Activated CD8-positive, alpha-beta T cell treated with anti-CD3 and anti-CD28 coated beads for 36 hours (primary cell): ENCODE data around the gene SOX13. TPM values are rescaled to one million over a fixed set of nuclear protein-coding genes. Genes with fewer than 3 reads are reported as not detected.
A peak's percentile ranks its signal among the peaks of the same experiment; 100 is the strongest.

Source experiments
- ATAC-seq: fragments of 200-7000 bp; cut with Tn5 transposase; one replicate; pipeline ENCODE4 v1.10.0; 2021; ENCODE audit warnings: mild to moderate bottlenecking, moderate library complexity
- CTCF ChIA-PET: fragments of 350-600 bp; sonication (Branson Sonifier 250); formaldehyde crosslinking; loops from one replicate; lab custom pipeline; 2021; ENCODE audit warnings: antibody characterized with exemption; lab: Charles Lee
- POLR2A ChIA-PET: fragments of 350-600 bp; sonication (Branson Sonifier 250); formaldehyde crosslinking; loops from one replicate; lab custom pipeline; 2021; ENCODE audit warnings: antibody characterized with exemption; lab: Charles Lee
- DNase-seq: peaks from one replicate; pipeline ENCODE4 v3.0.0-alpha.2; 2020
- H3K27ac Mint-ChIP-seq: one replicate; pipeline ENCODE4 v1.8.0; 2021; ENCODE audit warnings: mild to moderate bottlenecking, mixed read lengths
- H3K27me3 Mint-ChIP-seq: one replicate; pipeline ENCODE4 v1.8.0; 2021; ENCODE audit warnings: mixed read lengths
- H3K36me3 Mint-ChIP-seq: one replicate; pipeline ENCODE4 v1.8.0; 2021; ENCODE audit warnings: low read depth, mixed read lengths
- H3K4me1 Mint-ChIP-seq: one replicate; pipeline ENCODE4 v1.8.0; 2021; ENCODE audit warnings: low read depth, mixed read lengths
- H3K4me3 Mint-ChIP-seq: one replicate; pipeline ENCODE4 v1.8.0; 2021; ENCODE audit warnings: mild to moderate bottlenecking, moderate library complexity, mixed read lengths
- H3K9me3 Mint-ChIP-seq: one replicate; pipeline ENCODE4 v1.8.0; 2021; ENCODE audit warnings: mixed read lengths
- intact Hi-C: fragments of 100-400 bp; cut with micrococcal nuclease; formaldehyde crosslinking; loops from one replicate; pipeline ENCODE4 v1.10.0; 2022
- total RNA-seq, 2 experiments: library from RNA; stranded (reverse); gene quantifications; one replicate each; pipeline ENCODE4 v1.2.3, GENCODE V29; 2021
- TF ChIP-seq, protein P1 (sequence below): fragments of 200-600 bp; IDR thresholded peaks from one replicate; pipeline ENCODE4 v1.8.0; 2022; ENCODE audit warnings: antibody characterized with exemption, mild to moderate bottlenecking

The SOX13 gene
- total RNA-seq, 2 experiments from 2014 or later = 1.6 to 1.7 TPM

DNA sequence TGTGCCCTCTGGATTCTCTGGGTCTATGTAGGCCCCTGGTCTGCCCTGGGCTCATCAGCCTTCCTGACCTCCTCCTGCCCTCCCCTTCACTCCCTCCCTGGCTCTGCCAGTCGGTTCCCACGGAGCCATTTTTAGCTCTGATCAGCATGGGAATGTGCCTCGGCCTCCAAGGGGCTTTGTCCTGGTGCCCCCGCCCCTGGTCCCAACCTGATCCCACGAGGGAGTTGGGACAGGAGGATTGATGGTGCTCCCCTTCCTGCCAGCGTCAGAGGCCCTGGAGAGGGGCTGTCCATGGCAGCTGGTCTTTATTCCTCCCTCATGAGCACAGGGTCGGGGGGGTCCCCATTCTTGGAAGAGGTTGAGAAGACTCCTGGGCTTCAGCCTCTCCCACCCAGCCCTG, 54.0 kb downstream of the SOX13 start:
- intact Hi-C loops = no loop called here
- TF ChIP-seq, protein P1, sequence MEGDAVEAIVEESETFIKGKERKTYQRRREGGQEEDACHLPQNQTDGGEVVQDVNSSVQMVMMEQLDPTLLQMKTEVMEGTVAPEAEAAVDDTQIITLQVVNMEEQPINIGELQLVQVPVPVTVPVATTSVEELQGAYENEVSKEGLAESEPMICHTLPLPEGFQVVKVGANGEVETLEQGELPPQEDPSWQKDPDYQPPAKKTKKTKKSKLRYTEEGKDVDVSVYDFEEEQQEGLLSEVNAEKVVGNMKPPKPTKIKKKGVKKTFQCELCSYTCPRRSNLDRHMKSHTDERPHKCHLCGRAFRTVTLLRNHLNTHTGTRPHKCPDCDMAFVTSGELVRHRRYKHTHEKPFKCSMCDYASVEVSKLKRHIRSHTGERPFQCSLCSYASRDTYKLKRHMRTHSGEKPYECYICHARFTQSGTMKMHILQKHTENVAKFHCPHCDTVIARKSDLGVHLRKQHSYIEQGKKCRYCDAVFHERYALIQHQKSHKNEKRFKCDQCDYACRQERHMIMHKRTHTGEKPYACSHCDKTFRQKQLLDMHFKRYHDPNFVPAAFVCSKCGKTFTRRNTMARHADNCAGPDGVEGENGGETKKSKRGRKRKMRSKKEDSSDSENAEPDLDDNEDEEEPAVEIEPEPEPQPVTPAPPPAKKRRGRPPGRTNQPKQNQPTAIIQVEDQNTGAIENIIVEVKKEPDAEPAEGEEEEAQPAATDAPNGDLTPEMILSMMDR = no peak
- H3K4me3 Mint-ChIP-seq = no peak overlapping the region

DNA sequence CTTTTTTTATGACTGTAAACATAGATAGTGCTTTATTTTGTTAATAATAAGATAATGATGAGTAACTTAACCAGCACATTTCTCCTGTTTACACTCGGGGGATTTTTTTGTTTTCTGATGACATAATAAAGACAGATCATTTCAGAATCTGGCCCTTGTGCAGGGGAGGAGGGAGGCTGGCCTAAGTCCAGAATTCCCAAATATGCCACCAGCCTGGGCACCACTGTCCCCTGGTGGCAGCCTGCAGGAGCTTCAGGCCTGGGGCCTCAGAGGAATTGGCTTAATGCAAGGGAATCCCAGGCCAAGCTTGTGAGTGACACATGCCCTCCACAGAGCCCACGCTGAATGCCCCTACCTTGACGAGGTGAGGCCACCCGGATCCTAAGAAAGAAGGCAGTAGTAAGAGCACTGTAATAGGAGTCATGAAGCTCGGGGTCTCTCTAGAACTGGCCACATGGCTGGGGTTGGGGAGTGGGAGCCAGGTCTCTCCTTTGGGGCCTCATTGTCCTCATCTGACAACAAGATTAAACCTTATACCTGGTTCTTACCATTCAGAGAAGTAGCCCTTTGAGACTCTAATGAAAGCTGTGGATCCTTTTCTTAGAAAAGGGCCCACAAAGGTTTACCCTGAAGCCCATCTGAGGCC, 54.8 kb downstream of the SOX13 start:
- H3K27ac Mint-ChIP-seq = no peak overlapping the region
- intact Hi-C loops = no loop called here
- H3K9me3 Mint-ChIP-seq = no peaks in the 10 kb centered on the region
- no peaks in the 10 kb centered on the region for H3K36me3 Mint-ChIP-seq
- no peaks in the 10 kb centered on the region for H3K27me3 Mint-ChIP-seq
- DNase-seq (peak; percentile 35), ATAC-seq (no peak)
- TF ChIP-seq, protein P1 = peak; percentile 53
- H3K4me3 Mint-ChIP-seq = no peak overlapping the region
- ChIA-PET CTCF (interaction anchor here (0.9 to 5.5 kb wide), 15 partner anchors 12 to 303 kb away, joined by 3 to 67 read pairs (median 7); no protein-coding TSS in a partner anchor), POLR2A (no interaction called here)
- H3K4me1 Mint-ChIP-seq = peaks cover 5% of the 10 kb centered on the region

More for the DNA sequence above, 54.0 kb downstream of the SOX13 start:
- peaks cover 5% of the 10 kb centered on the region for H3K4me1 Mint-ChIP-seq
- ChIA-PET CTCF (interaction anchor here (0.6 to 5.5 kb wide), 5 partner anchors 18 to 1136 kb away, joined by 4 to 67 read pairs (median 26); no protein-coding TSS in a partner anchor), POLR2A (no interaction called here)
- ATAC-seq (no peak), DNase-seq (no peak)
- no peaks in the 10 kb centered on the region for H3K36me3 Mint-ChIP-seq
- H3K27me3 Mint-ChIP-seq = no peaks in the 10 kb centered on the region
- H3K27ac Mint-ChIP-seq = no peak overlapping the region
- H3K9me3 Mint-ChIP-seq = no peaks in the 10 kb centered on the region

DNA sequence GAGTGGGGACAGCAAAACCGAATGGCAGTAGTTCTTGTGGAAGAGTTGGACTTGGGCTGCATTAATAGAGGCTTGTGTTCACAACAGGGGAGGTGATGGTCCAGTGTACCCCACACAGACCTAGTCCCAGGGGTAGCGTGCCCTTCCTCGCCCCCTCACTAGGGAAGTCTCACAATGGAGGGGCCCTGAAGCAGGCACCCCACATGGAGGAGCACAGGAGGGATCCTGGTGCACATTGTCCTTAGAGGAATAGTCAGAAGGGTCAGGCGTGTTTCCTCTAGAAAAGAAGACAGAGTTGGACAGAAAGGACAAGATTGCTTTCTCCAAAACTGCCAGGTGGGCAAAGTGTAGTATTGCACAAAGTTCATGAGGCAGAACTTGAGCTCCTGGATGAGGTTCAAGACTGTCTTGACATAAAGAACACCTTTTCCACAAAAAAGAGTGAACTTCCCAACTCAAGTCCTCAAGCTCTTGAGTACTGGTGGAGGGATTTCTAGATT, 55.6 kb downstream of the SOX13 start:
- intact Hi-C loops = no loop called here
- no peak overlapping the region for H3K4me3 Mint-ChIP-seq
- TF ChIP-seq, protein P1 = no peak
- CTCF ChIA-PET = interaction anchor here (0.6 to 5.5 kb wide), 41 partner anchors 8 to 861 kb away, joined by 3 to 67 read pairs (median 4); partner anchors contain the start of gene ETNK2
- H3K27me3 Mint-ChIP-seq = no peaks in the 10 kb centered on the region
- H3K36me3 Mint-ChIP-seq = no peaks in the 10 kb centered on the region
- H3K27ac Mint-ChIP-seq = no peak overlapping the region
- peak; percentile 40 for ATAC-seq
- POLR2A ChIA-PET = interaction anchor here (1.3 to 1.4 kb wide), 2 partner anchors 39 to 268 kb away, joined by 3 to 4 read pairs; no protein-coding TSS in a partner anchor
- no peaks in the 10 kb centered on the region for H3K9me3 Mint-ChIP-seq
- no peak for DNase-seq
- H3K4me1 Mint-ChIP-seq = peaks cover 5% of the 10 kb centered on the region

DNA sequence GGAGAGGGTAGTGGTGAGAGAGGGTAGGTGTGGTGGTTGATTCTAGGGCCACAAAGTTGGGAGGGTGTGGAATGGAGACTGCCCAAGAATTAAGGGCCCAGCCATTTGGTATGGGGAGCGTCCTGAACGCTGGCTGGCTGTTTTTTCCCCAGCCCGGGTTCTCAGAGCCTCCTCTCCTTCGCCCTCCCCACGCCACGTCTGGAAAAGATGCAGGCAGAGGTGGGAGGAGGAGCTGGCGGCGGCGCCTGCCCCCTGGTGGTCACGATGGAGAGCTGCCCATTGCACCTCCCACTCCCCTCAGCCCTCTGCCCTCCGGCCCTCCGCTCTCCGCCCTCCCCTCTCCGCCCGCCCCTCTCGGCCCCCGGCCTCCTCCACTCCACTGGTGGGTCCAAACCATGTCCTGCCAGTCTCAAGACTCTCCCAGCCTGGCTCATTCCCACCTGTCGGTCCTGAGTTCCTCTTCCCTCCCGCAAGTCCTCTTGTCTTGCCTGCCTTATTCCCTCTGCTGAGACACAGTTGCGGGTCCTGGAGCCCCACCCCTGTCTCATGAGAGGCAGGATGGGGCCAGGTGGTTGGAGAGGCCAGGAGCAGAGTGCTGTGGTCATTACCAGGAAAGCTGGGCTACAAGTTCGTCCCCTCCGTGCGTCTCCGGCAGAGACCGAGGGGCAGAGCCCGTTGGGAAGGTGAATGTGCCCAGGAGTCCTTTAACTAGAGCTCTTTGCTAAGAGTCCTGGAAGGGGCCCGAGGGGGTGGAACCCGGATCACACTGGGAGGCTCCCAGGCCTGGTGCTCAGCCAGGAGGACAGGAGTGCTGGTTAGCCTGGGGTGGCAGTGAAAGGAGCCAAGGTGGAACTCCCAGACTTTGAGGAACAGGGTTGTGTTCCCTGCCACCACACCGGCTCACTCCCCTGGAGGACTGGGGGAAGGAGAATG, 56.3 kb downstream of the SOX13 start:
- ATAC-seq = peak; percentile 90
- H3K9me3 Mint-ChIP-seq = no peaks in the 10 kb centered on the region

More for the DNA sequence above, 56.3 kb downstream of the SOX13 start:
- ChIA-PET POLR2A (interaction anchor here (1.1 to 1.4 kb wide), 3 partner anchors 40 to 268 kb away, joined by 3 to 5 read pairs (median 4); no protein-coding TSS in a partner anchor), CTCF (interaction anchor here (0.6 to 5.5 kb wide), 43 partner anchors 9 to 862 kb away, joined by 3 to 67 read pairs (median 4); partner anchors contain the start of genes ETNK2 and LAX1)
- Mint-ChIP-seq H3K4me3 (peak overlapping the region; percentile 12), H3K27me3 (no peaks in the 10 kb centered on the region), H3K36me3 (no peaks in the 10 kb centered on the region), H3K4me1 (peaks cover 5% of the 10 kb centered on the region), H3K27ac (no peak overlapping the region)
- peak; percentile 64 for DNase-seq
- intact Hi-C loops = loop anchor here (1.0 kb wide), 1 partner anchor 268 kb away; the partner anchor contains the start of gene SNRPE
- TF ChIP-seq, protein P1 = peak; percentile 95
